SK-N-MC (cell line): ENCODE measurements around the gene CCER1.

ENCODE experiments used
- DNase-seq: peaks from one replicate; pipeline ENCODE4 v3.0.0-alpha.2; 2011; ENCODE audit warnings: low read depth, low spot score
- H3K27ac ChIP-seq: fragments of 200-600 bp; sonication (generic); 2 replicates; pipeline ENCODE4 v1.5.1; 2016; ENCODE audit warnings: mixed run types
- H3K36me3 ChIP-seq: fragments of 200-600 bp; sonication (generic); 2 replicates; pipeline ENCODE4 v1.6.1; 2017; ENCODE audit warnings: antibody characterized with exemption, low read length, mixed read lengths; ENCODE audit not compliant: insufficient read depth
- H3K4me3 ChIP-seq: fragments of 200-600 bp; sonication (generic); 2 replicates; pipeline ENCODE4 v1.5.1; 2016
- H3K9ac ChIP-seq: fragments of 200-600 bp; sonication (generic); 2 replicates; pipeline ENCODE4 v1.8.0; 2017; ENCODE audit warnings: mixed run types, mixed read lengths; ENCODE audit not compliant: insufficient read length
- H3K9me3 ChIP-seq: fragments of 200-600 bp; sonication (generic); 2 replicates; pipeline ENCODE4 v1.6.1; 2017; ENCODE audit warnings: low read depth, mild to moderate bottlenecking, antibody characterized with exemption, low read length, moderate library complexity, mixed read lengths
- EZH2 ChIP-seq: fragments of 200-600 bp; sonication (generic); IDR thresholded peaks from one replicate; pipeline ENCODE4 v1.6.1; 2017; ENCODE audit warnings: antibody characterized with exemption
- FOXP2 ChIP-seq: optimal IDR thresholded peaks from 2 replicates; pipeline ENCODE3; 2011; ENCODE audit warnings: mild to moderate bottlenecking, moderate library complexity; ENCODE audit not compliant: insufficient read depth; ENCODE audit errors: extremely low read length, control extremely low read depth
- POLR2AphosphoS5 ChIP-seq: IDR thresholded peaks from 2 replicates; pipeline ENCODE4 v1.6.1; 2012; ENCODE audit warnings: mild to moderate bottlenecking, low read depth, low read length, borderline replicate concordance

The CCER1 gene

GRCh38 chr12:90940872-90941499 lies 14.0 kb downstream of the CCER1 start:
- TF ChIP-seq FOXP2 (no peak), POLR2AphosphoS5 (no peak), EZH2 (no peak)
- H3K4me3 ChIP-seq, result no peak overlapping the region
- DNase-seq, result peak; percentile 52
- no peak overlapping the region for H3K27ac ChIP-seq
- no peak overlapping the region for H3K9ac ChIP-seq
- H3K36me3 ChIP-seq, result no peaks in the 10 kb centered on the region
- no peaks in the 10 kb centered on the region for H3K9me3 ChIP-seq

GRCh38 chr12:90939382-90939781 lies 15.6 kb downstream of the CCER1 start:
- no peak for DNase-seq
- no peak overlapping the region for H3K27ac ChIP-seq

GRCh38 chr12:90938451-90938850 lies 16.5 kb downstream of the CCER1 start:
- Histone ChIP-seq H3K36me3 (no peaks in the 10 kb centered on the region), H3K27ac (no peak overlapping the region)

More at GRCh38 chr12:90939382-90939781, 15.6 kb downstream of the CCER1 start:
- Histone ChIP-seq H3K4me3 (no peak overlapping the region), H3K9me3 (no peaks in the 10 kb centered on the region), H3K36me3 (no peaks in the 10 kb centered on the region), H3K9ac (no peak overlapping the region)
- TF ChIP-seq POLR2AphosphoS5 (no peak), FOXP2 (no peak), EZH2 (no peak)

DNA sequence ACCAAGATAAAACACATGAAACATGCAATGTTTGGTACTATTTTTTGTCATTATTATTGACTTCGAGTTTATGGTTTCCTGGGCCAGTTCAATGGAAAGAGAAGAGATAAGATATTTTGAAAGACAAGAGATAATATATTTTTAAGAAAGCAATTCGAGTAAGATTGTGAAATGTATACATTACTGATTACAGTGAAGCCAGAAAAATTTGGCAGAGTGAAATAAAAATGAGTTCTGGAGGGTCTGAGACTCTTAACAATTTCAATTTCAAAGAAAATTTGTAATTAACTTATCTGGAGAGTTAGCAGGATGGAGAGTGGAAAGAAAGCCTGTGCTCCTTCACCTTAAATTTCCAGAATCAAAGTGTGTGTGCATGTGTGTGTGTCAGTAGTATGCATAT lies 17.3 kb downstream of the CCER1 start:
- no peak overlapping the region for H3K9ac ChIP-seq
- H3K27ac ChIP-seq, result peak overlapping the region; percentile 16; the same call in 1 of the 2 replicates
- no peaks in the 10 kb centered on the region for H3K9me3 ChIP-seq
- no peak overlapping the region for H3K4me3 ChIP-seq
- no peak for DNase-seq
- no peaks in the 10 kb centered on the region for H3K36me3 ChIP-seq
- TF ChIP-seq POLR2AphosphoS5, result no peak
- no peak for TF ChIP-seq FOXP2

More at GRCh38 chr12:90938451-90938850, 16.5 kb downstream of the CCER1 start:
- TF ChIP-seq POLR2AphosphoS5, result no peak
- TF ChIP-seq EZH2, result no peak
- TF ChIP-seq FOXP2, result no peak
- no peaks in the 10 kb centered on the region for H3K9me3 ChIP-seq
- DNase-seq, result no peak
- no peak overlapping the region for H3K4me3 ChIP-seq
- no peak overlapping the region for H3K9ac ChIP-seq

DNA sequence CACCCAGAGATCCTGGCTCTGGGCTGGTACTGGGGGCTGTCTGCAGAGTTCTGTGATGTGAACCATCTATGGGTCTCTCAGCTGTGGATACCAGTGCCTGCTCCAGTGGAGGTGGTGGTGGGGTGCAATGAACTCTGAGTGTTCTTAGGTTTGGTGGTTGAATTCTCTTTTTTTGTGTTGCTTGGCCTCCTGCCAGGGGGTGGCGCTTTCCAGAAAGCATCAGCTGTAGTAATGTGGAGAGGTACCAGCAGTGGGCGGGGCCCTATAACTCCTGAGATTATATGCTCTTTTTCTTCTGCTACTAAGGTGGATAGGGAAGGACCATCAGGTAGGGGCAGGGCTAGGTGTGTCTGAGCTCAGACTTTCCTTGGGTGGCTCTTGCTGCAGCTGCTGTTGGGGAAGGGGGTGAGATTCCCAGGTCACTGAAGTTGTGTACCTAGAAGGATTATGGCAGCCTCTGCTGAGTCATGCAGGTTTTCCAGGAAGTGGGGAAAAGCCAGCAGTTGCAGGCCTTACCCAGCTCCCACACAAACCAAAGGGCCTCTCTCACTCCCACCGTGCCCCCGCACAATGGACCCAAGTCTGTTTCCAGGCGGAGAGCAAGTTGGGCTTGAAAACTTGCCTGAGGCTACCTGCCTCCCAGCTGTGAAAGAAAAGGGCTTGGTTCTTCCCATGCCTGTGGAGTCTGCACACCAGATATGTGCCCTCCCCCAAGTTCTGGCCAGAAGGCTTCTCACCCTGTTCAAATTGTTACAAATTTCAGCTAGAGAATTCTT lies 18.6 kb downstream of the CCER1 start:
- TF ChIP-seq EZH2 (no peak), POLR2AphosphoS5 (no peak), FOXP2 (no peak)
- Histone ChIP-seq H3K27ac (no peak overlapping the region), H3K9ac (no peak overlapping the region), H3K4me3 (no peak overlapping the region), H3K36me3 (no peaks in the 10 kb centered on the region), H3K9me3 (no peaks in the 10 kb centered on the region)
- DNase-seq, result no peak

GRCh38 chr12:90925562-90925961 lies 29.4 kb downstream of the CCER1 start:
- no peaks in the 10 kb centered on the region for H3K36me3 ChIP-seq
- no peak overlapping the region for H3K27ac ChIP-seq
- DNase-seq, result no peak
- no peak overlapping the region for H3K4me3 ChIP-seq
- no peaks in the 10 kb centered on the region for H3K9me3 ChIP-seq
- no peak overlapping the region for H3K9ac ChIP-seq
- TF ChIP-seq EZH2 (no peak), POLR2AphosphoS5 (no peak)

GRCh38 chr12:90924406-90924805 lies 30.6 kb downstream of the CCER1 start:
- H3K4me3 ChIP-seq, result no peak overlapping the region
- H3K9me3 ChIP-seq, result no peaks in the 10 kb centered on the region
- H3K27ac ChIP-seq, result no peak overlapping the region
- no peak for DNase-seq
- no peaks in the 10 kb centered on the region for H3K36me3 ChIP-seq
- no peak for TF ChIP-seq FOXP2
- TF ChIP-seq EZH2, result no peak
- no peak for TF ChIP-seq POLR2AphosphoS5
- H3K9ac ChIP-seq, result no peak overlapping the region

- peak overlapping the region; percentile 83 for H3K27ac ChIP-seq
- TF ChIP-seq POLR2AphosphoS5 (no peak), FOXP2 (no peak), EZH2 (no peak)
- H3K9me3 ChIP-seq, result no peaks in the 10 kb centered on the region
- no peak for DNase-seq
- H3K9ac ChIP-seq, result peak overlapping the region; percentile 57
- H3K36me3 ChIP-seq, result no peaks in the 10 kb centered on the region
- peak overlapping the region; percentile 42; the same call in 1 of the 2 replicates for H3K4me3 ChIP-seq
Measured at GRCh38 chr12:90922145-90922627, 32.8 kb downstream of the CCER1 start.

GRCh38 chr12:90921536-90921935 lies 33.4 kb downstream of the CCER1 start:
- H3K27ac ChIP-seq, result peak overlapping the region; percentile 83
- peak overlapping the region; percentile 42 for H3K4me3 ChIP-seq
- no peak for TF ChIP-seq FOXP2
- no peak for TF ChIP-seq POLR2AphosphoS5
- no peak for TF ChIP-seq EZH2
- H3K9me3 ChIP-seq, result no peaks in the 10 kb centered on the region
- DNase-seq, result no peak
- no peaks in the 10 kb centered on the region for H3K36me3 ChIP-seq
- H3K9ac ChIP-seq, result peak overlapping the region; percentile 57
